WTC11 (cell line): ENCODE results near the gene RIPPLY3.
"Not testable (repeated sequence)": the region's sequence is repeated elsewhere in the genome, so short reads cannot be mapped to it uniquely, and the experiment has no call there.

Experiments used
- ATF2 ChIP-seq: sonication (generic); formaldehyde crosslinking; IDR thresholded peaks from 2 replicates; pipeline ENCODE4 v1.8.1; 2022; ENCODE audit warnings: low read depth, missing genetic modification reagents, borderline replicate concordance
- ATF6 ChIP-seq: sonication (generic); formaldehyde crosslinking; IDR thresholded peaks from 2 replicates; pipeline ENCODE4 v1.8.1; 2023; ENCODE audit warnings: mild to moderate bottlenecking, missing genetic modification reagents
- CTCF ChIP-seq: fragments of 200-600 bp; IDR thresholded peaks from 2 replicates; pipeline ENCODE4 v1.8.0; 2022; ENCODE audit warnings: antibody characterized with exemption
- E2F1 ChIP-seq: sonication (generic); formaldehyde crosslinking; IDR thresholded peaks from 2 replicates; pipeline ENCODE4 v1.8.0; 2022; ENCODE audit warnings: mild to moderate bottlenecking, missing genetic modification reagents
- ERG ChIP-seq: fragments of 250-450 bp; sonication (Bioruptor Pico); IDR thresholded peaks from 2 replicates; pipeline ENCODE4 v1.8.0; 2021; ENCODE audit warnings: mild to moderate bottlenecking
- FOXP4 ChIP-seq: sonication (generic); formaldehyde crosslinking; IDR thresholded peaks from 2 replicates; pipeline ENCODE4 v1.8.0; 2022; ENCODE audit warnings: mild to moderate bottlenecking, missing genetic modification reagents
- MAX ChIP-seq: sonication (generic); formaldehyde crosslinking; IDR thresholded peaks from 2 replicates; pipeline ENCODE4 v1.8.0; 2022; ENCODE audit warnings: mild to moderate bottlenecking, missing genetic modification reagents
- SP1 ChIP-seq: sonication (generic); formaldehyde crosslinking; conservative IDR thresholded peaks from 2 replicates; pipeline ENCODE4 v1.8.1; 2022; ENCODE audit warnings: missing genetic modification reagents
- TP53 ChIP-seq: sonication (generic); formaldehyde crosslinking; IDR thresholded peaks from 2 replicates; pipeline ENCODE4 v1.8.1; 2023; ENCODE audit warnings: mild to moderate bottlenecking, missing genetic modification reagents
- ZNF121 ChIP-seq: sonication (generic); formaldehyde crosslinking; IDR thresholded peaks from 2 replicates; pipeline ENCODE4 v1.8.0; 2023; ENCODE audit warnings: missing genetic modification reagents

GRCh38 chr21:37034394-37034793 lies 27.9 kb downstream of the RIPPLY3 start:
- TF ChIP-seq CTCF; MAX (CRISPR knock-in tag); ATF6 (CRISPR knock-in tag); ATF2 (CRISPR knock-in tag); ERG (CRISPR knock-in tag); FOXP4 (CRISPR knock-in tag); SP1 (CRISPR knock-in tag); TP53; E2F1 (CRISPR knock-in tag); ZNF121 (CRISPR knock-in tag): not testable (repeated sequence)
